Mesothelial cell of epicardium (in vitro differentiated cells): ENCODE measurements around the gene C1orf146. TPM values are rescaled to one million over a fixed set of nuclear protein-coding genes. Genes with fewer than 3 reads are reported as not detected.
"Not testable (repeated sequence)": the region's sequence is repeated elsewhere in the genome, so short reads cannot be mapped to it uniquely, and the experiment has no call there.

Experiments
- DNase-seq, 2 experiments: peaks; one replicate each; pipeline ENCODE4 v3.0.0; 2021; ENCODE audit warnings: low spot score in 2 of 2; ENCODE audit not compliant: unreplicated experiment in 2 of 2
- H3K27ac Mint-ChIP-seq: 2 replicates; pipeline ENCODE4 v1.8.0; 2021; ENCODE audit warnings: mixed read lengths
- H3K27me3 Mint-ChIP-seq: 2 replicates; pipeline ENCODE4 v1.8.0; 2021; ENCODE audit warnings: low read depth, mixed read lengths
- H3K36me3 Mint-ChIP-seq: 2 replicates; pipeline ENCODE4 v1.8.0; 2021; ENCODE audit warnings: mixed read lengths
- H3K4me1 Mint-ChIP-seq: 2 replicates; pipeline ENCODE4 v1.8.0; 2021; ENCODE audit warnings: mixed read lengths
- H3K4me3 Mint-ChIP-seq: 2 replicates; pipeline ENCODE4 v1.8.0; 2021; ENCODE audit warnings: mild to moderate bottlenecking, moderate library complexity, mixed read lengths
- H3K9me3 Mint-ChIP-seq: 2 replicates; pipeline ENCODE4 v1.8.0; 2021; ENCODE audit warnings: mixed read lengths
- CTCF ChIP-seq: fragments of 200-600 bp; sonication (generic); IDR thresholded peaks from one replicate; pipeline ENCODE4 v1.5.0; 2021; ENCODE audit warnings: antibody characterized with exemption; ENCODE audit not compliant: unreplicated experiment
- total RNA-seq: library from RNA; stranded (reverse); gene quantifications from 3 replicates; pipeline ENCODE4 v1.2.1, GENCODE V29; 2021

Gene C1orf146
- total RNA-seq, 1 donor from 2014 or later = not detected

- H3K9me3 Mint-ChIP-seq = no peaks in the 10 kb centered on the region
- no peak for TF ChIP-seq CTCF
- H3K4me3 Mint-ChIP-seq = no peak overlapping the region
- DNase-seq = no peak
- H3K27ac Mint-ChIP-seq = no peak overlapping the region
- no peaks in the 10 kb centered on the region for H3K4me1 Mint-ChIP-seq
- H3K36me3 Mint-ChIP-seq = peaks cover 40% of the 10 kb centered on the region
- H3K27me3 Mint-ChIP-seq = no peaks in the 10 kb centered on the region
Observed at GRCh38 chr1:92273039-92273438, 55.3 kb downstream of the C1orf146 start.

- Mint-ChIP-seq H3K27ac (no peak overlapping the region), H3K9me3 (no peaks in the 10 kb centered on the region)
- DNase-seq = no peak
Observed at GRCh38 chr1:92274939-92275338, 57.2 kb downstream of the C1orf146 start.

GRCh38 chr1:92276082-92276481 is 58.4 kb downstream of the C1orf146 start:
- no peak overlapping the region for H3K4me3 Mint-ChIP-seq
- no peaks in the 10 kb centered on the region for H3K4me1 Mint-ChIP-seq
- no peak overlapping the region for H3K27ac Mint-ChIP-seq
- no peak for TF ChIP-seq CTCF
- peaks cover 6% of the 10 kb centered on the region for H3K9me3 Mint-ChIP-seq
- DNase-seq = no peak
- peaks cover 57% of the 10 kb centered on the region for H3K36me3 Mint-ChIP-seq
- no peaks in the 10 kb centered on the region for H3K27me3 Mint-ChIP-seq

More at GRCh38 chr1:92274939-92275338, 57.2 kb downstream of the C1orf146 start:
- no peaks in the 10 kb centered on the region for H3K27me3 Mint-ChIP-seq
- peaks cover 46% of the 10 kb centered on the region for H3K36me3 Mint-ChIP-seq
- H3K4me1 Mint-ChIP-seq = no peaks in the 10 kb centered on the region
- TF ChIP-seq CTCF = no peak
- H3K4me3 Mint-ChIP-seq = no peak overlapping the region

GRCh38 chr1:92277105-92277723 is 59.5 kb downstream of the C1orf146 start:
- no peak for DNase-seq
- H3K36me3 Mint-ChIP-seq = peaks cover 61% of the 10 kb centered on the region
- no peaks in the 10 kb centered on the region for H3K27me3 Mint-ChIP-seq
- H3K4me1 Mint-ChIP-seq = no peaks in the 10 kb centered on the region
- TF ChIP-seq CTCF = no peak
- H3K4me3 Mint-ChIP-seq = no peak overlapping the region
- no peak overlapping the region for H3K27ac Mint-ChIP-seq
- H3K9me3 Mint-ChIP-seq = peaks cover 15% of the 10 kb centered on the region

DNA sequence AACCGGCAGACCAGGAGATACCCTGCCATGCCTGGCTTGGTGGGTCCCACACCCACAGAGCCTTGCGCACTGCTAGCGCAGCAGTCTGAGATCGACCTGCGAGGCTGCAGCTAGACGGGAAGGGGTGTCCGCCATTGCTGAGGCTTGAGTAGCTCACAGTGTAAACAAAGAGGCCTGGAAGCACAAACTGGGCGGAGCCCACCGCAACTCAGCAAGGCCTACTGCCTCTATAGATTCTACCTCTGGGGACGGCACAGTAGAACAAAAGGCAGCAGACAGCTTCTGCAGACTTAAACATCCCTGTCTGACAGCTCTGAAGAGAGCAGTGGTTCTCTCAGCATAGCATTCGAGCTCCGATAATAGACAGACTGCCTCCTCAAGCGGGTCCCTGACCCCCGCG is 62.1 kb downstream of the C1orf146 start:
- Mint-ChIP-seq H3K36me3 (peaks cover 74% of the 10 kb centered on the region), H3K9me3 (peaks cover 30% of the 10 kb centered on the region)
- not testable (repeated sequence) for H3K27me3 Mint-ChIP-seq, H3K4me3 Mint-ChIP-seq, DNase-seq, H3K4me1 Mint-ChIP-seq, H3K27ac Mint-ChIP-seq

DNA sequence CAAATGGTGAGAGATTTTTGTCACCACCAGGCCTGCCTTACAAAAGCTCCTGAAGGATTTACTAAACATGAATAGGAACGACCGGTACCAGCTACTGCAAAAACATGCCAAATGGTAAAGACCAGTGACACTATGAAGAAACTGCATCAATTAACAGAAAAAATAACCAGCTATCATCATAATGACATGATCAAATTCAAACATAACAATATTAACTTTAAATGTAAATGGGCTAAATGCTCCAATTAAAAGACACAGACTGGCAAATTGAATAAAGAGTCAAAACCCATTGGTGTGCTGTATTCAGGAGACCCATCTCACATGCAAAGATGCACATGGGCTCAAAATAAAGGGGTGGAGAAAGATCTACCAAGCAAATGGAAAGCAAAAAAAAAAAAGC is 63.7 kb downstream of the C1orf146 start:
- not testable (repeated sequence) for H3K27ac Mint-ChIP-seq, H3K4me1 Mint-ChIP-seq
- H3K9me3 Mint-ChIP-seq = peaks cover 34% of the 10 kb centered on the region

More for the DNA sequence above, 63.7 kb downstream of the C1orf146 start:
- not testable (repeated sequence) for H3K27me3 Mint-ChIP-seq, DNase-seq, H3K4me3 Mint-ChIP-seq
- H3K36me3 Mint-ChIP-seq = peaks cover 81% of the 10 kb centered on the region
